ENCODE results near the gene SIRT1.
"Not testable (repeated sequence)": the region's sequence is repeated elsewhere in the genome, so short reads cannot be mapped to it uniquely, and the experiment has no call there.

SIRT1 gene

GRCh38 chr10:67959839-67960476 is 75.5 kb downstream of the SIRT1 start:
- TF ChIP-seq CTCF (IDR thresholded peaks at IDR 0.05; ENCODE audit: borderline replicate concordance, insufficient read depth, low read depth, low read length) = no peak
- no peak overlapping the region for H3K4me3 ChIP-seq (ENCODE audit: low read depth, low read length)

GRCh38 chr10:67965456-67965855 is 81.0 kb downstream of the SIRT1 start:
- TF ChIP-seq CTCF (IDR thresholded peaks at IDR 0.05; ENCODE audit: borderline replicate concordance, insufficient read depth, low read depth, low read length) = no peak

GRCh38 chr10:67966035-67966434 is 81.6 kb downstream of the SIRT1 start:
- H3K4me3 ChIP-seq (ENCODE audit: low read depth, low read length) = not testable (repeated sequence)

More at GRCh38 chr10:67965456-67965855, 81.0 kb downstream of the SIRT1 start:
- no peak overlapping the region for H3K4me3 ChIP-seq (ENCODE audit: low read depth, low read length)
